HG03280 (cell line): ENCODE measurements around the gene S100A2.
"Not testable (repeated sequence)": the region's sequence is repeated elsewhere in the genome, so short reads cannot be mapped to it uniquely, and the experiment has no call there.

Experiments
- ATAC-seq: cut with Tn5 transposase; IDR thresholded peaks from one replicate; pipeline ENCODE4 v1.9.1; 2021; ENCODE audit warnings: mild to moderate bottlenecking, moderate library complexity; ENCODE audit not compliant: unreplicated experiment

Gene S100A2

GRCh38 chr1:153534226-153534924, 31.3 kb downstream of the S100A2 start:
- ATAC-seq = no peak

- ATAC-seq = no peak
Measured at GRCh38 chr1:153533689-153534201, 31.9 kb downstream of the S100A2 start.

GRCh38 chr1:153532769-153533599, 32.7 kb downstream of the S100A2 start:
- ATAC-seq = no peak

GRCh38 chr1:153532181-153532580, 33.5 kb downstream of the S100A2 start:
- ATAC-seq = no peak

- ATAC-seq = no peak
Measured at GRCh38 chr1:153531638-153532037, 34.0 kb downstream of the S100A2 start.

GRCh38 chr1:153527683-153528040, 38.0 kb downstream of the S100A2 start:
- no peak for ATAC-seq

GRCh38 chr1:153527023-153527682, 38.5 kb downstream of the S100A2 start:
- ATAC-seq = no peak

- ATAC-seq = no peak
Measured at GRCh38 chr1:153526132-153526543, 39.5 kb downstream of the S100A2 start.

- ATAC-seq = no peak
Measured at GRCh38 chr1:153525088-153525728, 40.4 kb downstream of the S100A2 start.

- ATAC-seq = not testable (repeated sequence)
Measured at GRCh38 chr1:153522353-153523048, 43.1 kb downstream of the S100A2 start.

GRCh38 chr1:153521808-153522207, 43.8 kb downstream of the S100A2 start:
- ATAC-seq = not testable (repeated sequence)

GRCh38 chr1:153520818-153521476, 44.7 kb downstream of the S100A2 start:
- no peak for ATAC-seq

GRCh38 chr1:153520137-153520691, 45.4 kb downstream of the S100A2 start:
- not testable (repeated sequence) for ATAC-seq

- no peak for ATAC-seq
Measured at GRCh38 chr1:153519242-153519641, 46.4 kb downstream of the S100A2 start.

- ATAC-seq = no peak
Measured at GRCh38 chr1:153515504-153516394, 49.9 kb downstream of the S100A2 start.

- no peak for ATAC-seq
Measured at GRCh38 chr1:153513666-153514065, 52.0 kb downstream of the S100A2 start.

GRCh38 chr1:153513023-153513422, 52.6 kb downstream of the S100A2 start:
- no peak for ATAC-seq
